GM12878 (cell line): ENCODE results near the gene CXCL8. TPM values are rescaled to one million over a fixed set of nuclear protein-coding genes. Genes with fewer than 3 reads are reported as not detected.

Experiments
- ATAC-seq: fragments of 200-7000 bp; cut with Tn5 transposase; 3 replicates; pipeline ENCODE4 v1.9.1; 2020; ENCODE audit warnings: mild to moderate bottlenecking, moderate library complexity
- BruUV-seq: library from RNA; stranded (reverse); fragments of 400-500 nt; replicated peaks from 2 replicates; lab custom pipeline; 2021; lab: Mats Ljungman, UMichigan
- CTCF ChIA-PET: fragments of 300-600 bp; sonication (Branson Sonifier 250); formaldehyde crosslinking; extraction: SDS; loops from one replicate; lab custom pipeline; 2021; ENCODE audit warnings: inconsistent platforms; lab: Yijun Ruan, JAX
- POLR2A ChIA-PET: fragments of 350-600 bp; formaldehyde crosslinking; extraction: SDS; loops from one replicate; lab custom pipeline; 2021; ENCODE audit warnings: inconsistent platforms; lab: Charles Lee
- RAD21 ChIA-PET: fragments of 300-600 bp; sonication (Branson Sonifier 250); formaldehyde crosslinking; loops from one replicate; lab custom pipeline; 2023; ENCODE audit warnings: antibody characterized with exemption; ENCODE audit not compliant: unreplicated experiment; lab: Charles Lee
- SMC1A ChIA-PET: fragments of 300-600 bp; sonication (Branson Sonifier 250); formaldehyde crosslinking; loops from one replicate; lab custom pipeline; 2023; ENCODE audit not compliant: unreplicated experiment, uncharacterized antibody; lab: Charles Lee
- DNase-seq: peaks from one replicate; pipeline ENCODE4 v3.0.0-alpha.2; 2011; ENCODE audit warnings: low read depth, low spot score
- FAIRE-seq: peaks from 3 replicates; lab custom pipeline; 2011; peaks lifted over from hg19 to GRCh38; lab: Jason Lieb, UNC
- H2AFZ ChIP-seq: 2 replicates; pipeline ENCODE4 v1.6.0; 2011; ENCODE audit warnings: low read depth, low read length, control low read depth; ENCODE audit not compliant: control insufficient read depth
- H3K27ac ChIP-seq: 2 replicates; pipeline ENCODE4 v1.5.1; 2011; ENCODE audit warnings: control low read depth; ENCODE audit not compliant: control insufficient read depth, insufficient read depth
- H3K27me3 ChIP-seq, 2 experiments: replicated peaks in 1 of 2; 2 replicates each; pipeline versions ENCODE4 v1.6.0 to v1.6.1; 2011; ENCODE audit warnings: low read length in 1 of 2; ENCODE audit not compliant: control insufficient read depth in 2 of 2, insufficient read depth in 2 of 2
- H3K36me3 ChIP-seq, 2 experiments: 2 replicates each; pipeline ENCODE4 v1.5.1; 2011; ENCODE audit warnings: low read length in 1 of 2; ENCODE audit not compliant: control insufficient read depth in 2 of 2, insufficient read depth in 2 of 2
- H3K4me1 ChIP-seq: 2 replicates; pipeline ENCODE4 v1.6.1; 2011; ENCODE audit warnings: mild to moderate bottlenecking, low read length, moderate library complexity, mixed read lengths; ENCODE audit not compliant: control insufficient read depth, insufficient read depth
- H3K4me2 ChIP-seq: 2 replicates; pipeline ENCODE4 v1.6.0; 2011; ENCODE audit warnings: control low read depth; ENCODE audit not compliant: control insufficient read depth, insufficient read depth
- H3K4me3 ChIP-seq: fragments of 200-600 bp; sonication (generic); 2 replicates; pipeline ENCODE4 v1.5.1; 2016
- H3K79me2 ChIP-seq: 2 replicates; pipeline ENCODE4 v1.6.0; 2011; ENCODE audit warnings: low read length; ENCODE audit not compliant: control insufficient read depth, insufficient read depth
- H3K9ac ChIP-seq: 2 replicates; pipeline ENCODE4 v1.8.0; 2011; ENCODE audit warnings: low read length, control low read depth, mixed read lengths; ENCODE audit not compliant: control insufficient read depth, insufficient read depth
- H3K9me3 ChIP-seq: replicated peaks from 3 replicates; pipeline ENCODE4 v1.5.1; 2011; ENCODE audit warnings: mild to moderate bottlenecking, low read length; ENCODE audit not compliant: control insufficient read depth, insufficient read depth
- H4K20me1 ChIP-seq: 2 replicates; pipeline ENCODE4 v1.6.0; 2011; ENCODE audit not compliant: control insufficient read depth, insufficient read depth
- ATF7 ChIP-seq: fragments of 450-650 bp; IDR thresholded peaks from 2 replicates; pipeline ENCODE4 v1.6.1; 2016; ENCODE audit warnings: low read depth, mild to moderate bottlenecking
- BACH1 ChIP-seq: fragments of 450-650 bp; IDR thresholded peaks from 2 replicates; pipeline ENCODE4 v1.6.1; 2017; ENCODE audit warnings: mild to moderate bottlenecking, borderline replicate concordance
- BMI1 ChIP-seq: fragments of 450-650 bp; IDR thresholded peaks from 2 replicates; pipeline ENCODE4 v1.6.1; 2016; ENCODE audit warnings: mild to moderate bottlenecking, moderate library complexity, borderline replicate concordance
- CREM ChIP-seq: IDR thresholded peaks from 2 replicates; pipeline ENCODE4 v1.6.1; 2014; ENCODE audit warnings: antibody characterized with exemption, low read depth
- FOS ChIP-seq: IDR thresholded peaks from 3 replicates; pipeline ENCODE4 v1.6.1; 2011; ENCODE audit warnings: borderline replicate concordance; ENCODE audit not compliant: insufficient read length; ENCODE audit errors: extremely low read depth
- PAX5 ChIP-seq: IDR thresholded peaks from 2 replicates; pipeline ENCODE4 v1.6.1; 2011; ENCODE audit warnings: low read depth, low read length, borderline replicate concordance
- RUNX3 ChIP-seq: IDR thresholded peaks from 2 replicates; pipeline ENCODE4 v1.6.1; 2012; ENCODE audit warnings: low read length, inconsistent platforms
- SMC3 ChIP-seq: IDR thresholded peaks from 2 replicates; pipeline ENCODE4 v1.6.1; 2011; ENCODE audit warnings: low read length, improper control_type of control experiment, borderline replicate concordance
- USF2 ChIP-seq: IDR thresholded peaks from 2 replicates; pipeline ENCODE4 v1.6.1; 2011; ENCODE audit warnings: low read depth, low read length, improper control_type of control experiment, borderline replicate concordance
- ZBTB40 ChIP-seq: fragments of 450-650 bp; IDR thresholded peaks from 2 replicates; pipeline ENCODE4 v1.6.1; 2016; ENCODE audit warnings: mild to moderate bottlenecking, moderate library complexity, borderline replicate concordance
- ZZZ3 ChIP-seq: IDR thresholded peaks from 2 replicates; pipeline ENCODE4 v1.6.1; 2011; ENCODE audit warnings: low read depth; ENCODE audit not compliant: control insufficient read depth, insufficient read length
- WGBS: methylation state at CpG from one replicate; pipeline ENCODE4 v1.1.6; 2016; ENCODE audit warnings: low lambda C conversion rate; ENCODE audit not compliant: insufficient replicate concordance, insufficient coverage; ENCODE audit errors: missing lambda C conversion rate; 5-methylcytosine and 5-hydroxymethylcytosine counted together
- in situ Hi-C: fragments of 300-500 bp; cut with MboI; formaldehyde crosslinking; loops from 9 replicates; pipeline ENCODE4 v1.14.3; 2018; ENCODE audit warnings: mixed read lengths
- intact Hi-C: fragments of 100-400 bp; cut with micrococcal nuclease; formaldehyde crosslinking; loops from one replicate; pipeline ENCODE4 v1.14.2; 2022; ENCODE audit not compliant: unreplicated experiment
- polyA plus RNA-seq, 11 experiments: library from polyadenylated mRNA; depleted of rRNA in 4 of 11; unstranded in 6 of 11; stranded (reverse) in 5 of 11; fragments of >200 nt; fragmentation: Nextera tagmentation in 4 of 11; fragmentation: Illumina TruSeq in 1 of 11; extraction: Ambion mirVana in 4 of 11; extraction: Trizol in 1 of 11; gene quantifications; 1 replicate in 1 of 11; 2 replicates in 10 of 11; pipeline versions ENCODE4 v1.2.1 to v1.2.3, GENCODE V29; 2011 to 2016; ENCODE audit warnings: inconsistent platforms in 2 of 11, missing spikeins in 2 of 11, low read depth in 1 of 11
- total RNA-seq, 4 experiments: library from RNA; depleted of rRNA in 3 of 4; stranded (reverse); fragments of >200 nt in 3 of 4; fragmentation: Illumina TruSeq in 1 of 4; extraction: Trizol in 1 of 4; gene quantifications; 2 replicates each; pipeline versions ENCODE4 v1.2.1 to v1.2.3, GENCODE V29; 2013 to 2021
- TF ChIP-seq, protein P1 (sequence below): IDR thresholded peaks from 2 replicates; pipeline ENCODE4 v1.6.1; 2011; ENCODE audit warnings: mild to moderate bottlenecking, low read depth, low read length, moderate library complexity; ENCODE audit not compliant: insufficient replicate concordance

CXCL8 gene
- total and polyA plus RNA-seq, 10 of the 15 experiments (the other 5 are each of a cell fraction or from before 2014, with no cell fraction given), result 0.09 to 0.36 (median 0.19) TPM; not detected in 1

GRCh38 chr4:73725510-73725909 is 14.9 kb upstream of the CXCL8 start:
- no peak overlapping the region for H3K4me3 ChIP-seq
- TF ChIP-seq USF2, result no peak
- TF ChIP-seq SMC3, result no peak
- no peak for TF ChIP-seq RUNX3
- TF ChIP-seq BMI1, result no peak
- TF ChIP-seq ZBTB40, result no peak
- TF ChIP-seq, protein P1, sequence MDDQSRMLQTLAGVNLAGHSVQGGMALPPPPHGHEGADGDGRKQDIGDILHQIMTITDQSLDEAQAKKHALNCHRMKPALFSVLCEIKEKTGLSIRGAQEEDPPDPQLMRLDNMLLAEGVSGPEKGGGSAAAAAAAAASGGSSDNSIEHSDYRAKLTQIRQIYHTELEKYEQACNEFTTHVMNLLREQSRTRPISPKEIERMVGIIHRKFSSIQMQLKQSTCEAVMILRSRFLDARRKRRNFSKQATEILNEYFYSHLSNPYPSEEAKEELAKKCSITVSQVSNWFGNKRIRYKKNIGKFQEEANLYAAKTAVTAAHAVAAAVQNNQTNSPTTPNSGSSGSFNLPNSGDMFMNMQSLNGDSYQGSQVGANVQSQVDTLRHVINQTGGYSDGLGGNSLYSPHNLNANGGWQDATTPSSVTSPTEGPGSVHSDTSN, result no peak
- TF ChIP-seq CREM, result no peak
- TF ChIP-seq ATF7, result no peak
- TF ChIP-seq BACH1, result no peak
- TF ChIP-seq ZZZ3, result no peak
- no peak for TF ChIP-seq PAX5
- TF ChIP-seq FOS, result no peak
- TF ChIP-seq, all 136 proteins: peak for 0
- H3K36me3 ChIP-seq, result no peaks in the 10 kb centered on the region
- in situ Hi-C loops, result no loop called here
- intact Hi-C loops, result loop anchor here (5.0 kb wide), 1 partner anchor 58 kb away; no protein-coding TSS in a partner anchor
- POLR2A ChIA-PET, result no interaction called here
- H3K9me3 ChIP-seq, result no peaks in the 10 kb centered on the region; the same call in 2 of the 3 replicates
- CTCF ChIA-PET, result interaction anchor here (0.9 kb wide), 1 partner anchor 9 kb away, joined by 3 read pairs; no protein-coding TSS in a partner anchor
- H3K79me2 ChIP-seq, result no peaks in the 10 kb centered on the region
- no peaks in the 10 kb centered on the region for H3K27me3 ChIP-seq
- no peak for FAIRE-seq
- no peaks in the 10 kb centered on the region for H4K20me1 ChIP-seq
- SMC1A ChIA-PET, result interaction anchor here (0.8 to 1.2 kb wide), 2 partner anchors 13 to 92 kb away, joined by 3 read pairs; no protein-coding TSS in a partner anchor
- no peak for ATAC-seq
- H3K4me2 ChIP-seq, result no peak overlapping the region
- no peak overlapping the region for H3K9ac ChIP-seq
- 0 out of 2 replicates have a peak, but pooled peaks cover 4% of the 10 kb centered on the region for H3K4me1 ChIP-seq
- no peak overlapping the region for H3K27ac ChIP-seq
- H2AFZ ChIP-seq, result no peak overlapping the region
- no peak for DNase-seq
- BruUV-seq, result no TSS peak
- RAD21 ChIA-PET, result no interaction called here
- 51% methylated on average over 4 of the region's 4 CpGs for WGBS
